ENCODE measurements around the gene ATG7.

GRCh38 chr3:11410564-11410963, 138.4 kb downstream of the ATG7 start:
- TF ChIP-seq CTCF (conservative IDR thresholded peaks at IDR 0.05) (no peak), EZH2 (IDR thresholded peaks at IDR 0.05; ENCODE audit: low read depth) (no peak)

Measured in PC-9 (cell line).